Mammary epithelial cell (primary cell): Measurements from ENCODE around the gene SETD2.

Experiments used
- CTCF ChIP-seq, 2 donors: IDR thresholded peaks in 1 of 2; conservative IDR thresholded peaks in 1 of 2; 2 replicates each; pipeline ENCODE4 v1.5.1; 2011 to 2012; ENCODE audit warnings: inconsistent platforms in 2 of 2, low read length in 2 of 2, mild to moderate bottlenecking in 2 of 2, control low read depth in 1 of 2, low read depth in 1 of 2; ENCODE audit not compliant: insufficient read depth in 1 of 2; ENCODE audit errors: extremely low read depth in 1 of 2
- EZH2 ChIP-seq: IDR thresholded peaks from 2 replicates; pipeline ENCODE4 v1.6.1; 2012; ENCODE audit warnings: low read length, inconsistent platforms, borderline replicate concordance

DNA sequence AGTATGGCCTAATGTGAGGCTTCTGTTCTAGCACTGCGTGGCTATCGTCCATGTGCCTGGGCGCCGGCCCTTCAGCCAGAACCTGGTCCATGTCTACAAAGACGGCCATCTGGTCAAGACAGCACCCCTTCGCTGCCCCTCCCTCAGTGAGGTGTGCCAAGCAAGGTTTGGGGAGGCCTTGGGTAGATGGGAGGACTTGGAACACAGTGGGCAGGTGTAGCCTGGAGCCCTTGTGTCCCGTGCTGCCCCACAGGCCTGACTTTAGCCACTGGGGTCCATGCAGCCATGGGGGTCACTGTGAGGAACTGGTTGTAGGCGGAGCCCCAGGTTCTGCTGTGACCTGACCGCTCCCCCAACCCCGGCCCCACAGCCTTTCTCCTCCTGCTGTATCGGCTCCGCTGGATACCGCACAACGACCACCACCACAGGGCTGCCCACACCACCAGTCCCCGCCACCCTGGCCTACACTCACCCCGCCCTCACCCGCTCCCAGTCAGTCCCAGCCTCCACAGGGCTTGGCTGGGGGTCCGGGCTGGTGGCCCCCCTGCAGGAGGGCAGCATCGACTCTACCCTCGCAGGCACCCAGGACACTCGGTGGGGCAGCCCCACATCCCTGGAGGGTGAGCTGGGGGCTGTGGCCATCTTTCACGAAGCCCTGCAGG is 167.9 kb downstream of the SETD2 start:
- TF ChIP-seq CTCF (conservative IDR thresholded peaks at IDR 0.05 in 1 of 2, IDR thresholded peaks at IDR 0.05 in 1 of 2; ENCODE audit: extremely low read depth in 1 of 2, insufficient read depth in 1 of 2, low read depth in 1 of 2, low read length in 2 of 2) (no peak), EZH2 (no peak)
